ENCODE data around the gene PHLDA3.

DNA sequence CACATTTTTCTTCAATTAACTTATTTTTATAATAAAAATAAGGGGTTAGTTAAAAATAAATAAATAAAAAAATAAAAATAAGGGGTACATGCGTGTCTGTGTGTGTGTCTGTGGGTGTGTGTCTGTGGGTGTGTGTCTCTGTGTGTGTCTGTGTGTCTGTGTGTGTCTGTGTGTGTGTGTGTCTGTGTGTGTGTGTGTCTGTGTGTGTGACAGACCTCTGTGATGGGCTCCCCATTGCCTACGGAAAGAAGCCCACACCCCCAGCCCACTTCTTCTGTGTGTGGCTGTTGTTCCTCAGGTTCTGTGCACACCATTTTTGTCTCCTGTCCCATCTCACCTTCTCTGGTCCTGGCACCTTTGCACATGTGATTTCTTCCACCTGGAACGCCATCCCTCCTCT, 9.9 kb downstream of the PHLDA3 start:
- TF ChIP-seq POLR2A (IDR thresholded peaks at IDR 0.05), result no peak
- TF ChIP-seq, protein P1, sequence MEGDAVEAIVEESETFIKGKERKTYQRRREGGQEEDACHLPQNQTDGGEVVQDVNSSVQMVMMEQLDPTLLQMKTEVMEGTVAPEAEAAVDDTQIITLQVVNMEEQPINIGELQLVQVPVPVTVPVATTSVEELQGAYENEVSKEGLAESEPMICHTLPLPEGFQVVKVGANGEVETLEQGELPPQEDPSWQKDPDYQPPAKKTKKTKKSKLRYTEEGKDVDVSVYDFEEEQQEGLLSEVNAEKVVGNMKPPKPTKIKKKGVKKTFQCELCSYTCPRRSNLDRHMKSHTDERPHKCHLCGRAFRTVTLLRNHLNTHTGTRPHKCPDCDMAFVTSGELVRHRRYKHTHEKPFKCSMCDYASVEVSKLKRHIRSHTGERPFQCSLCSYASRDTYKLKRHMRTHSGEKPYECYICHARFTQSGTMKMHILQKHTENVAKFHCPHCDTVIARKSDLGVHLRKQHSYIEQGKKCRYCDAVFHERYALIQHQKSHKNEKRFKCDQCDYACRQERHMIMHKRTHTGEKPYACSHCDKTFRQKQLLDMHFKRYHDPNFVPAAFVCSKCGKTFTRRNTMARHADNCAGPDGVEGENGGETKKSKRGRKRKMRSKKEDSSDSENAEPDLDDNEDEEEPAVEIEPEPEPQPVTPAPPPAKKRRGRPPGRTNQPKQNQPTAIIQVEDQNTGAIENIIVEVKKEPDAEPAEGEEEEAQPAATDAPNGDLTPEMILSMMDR (IDR thresholded peaks at IDR 0.05), result no peak
